ENCODE measurements around the gene PATJ. TPM values are rescaled to one million over a fixed set of nuclear protein-coding genes. Genes with fewer than 3 reads are reported as not detected.

The PATJ gene
- total RNA-seq, 1 experiment from 2014 or later = 28.7 TPM

- intact Hi-C loops (cut with micrococcal nuclease) = no loop called here
- Histone ChIP-seq H3K36me3 (ENCODE audit: low read depth, low read length) (no peaks in the 10 kb centered on the region), H3K27me3 (ENCODE audit: low read length) (no peaks in the 10 kb centered on the region), H3K9me2 (replicated peaks; ENCODE audit: low read length) (no peaks in the 10 kb centered on the region), H3K9me3 (ENCODE audit: low read length) (no peaks in the 10 kb centered on the region), H3F3A (ENCODE audit: low read length, unreplicated experiment) (no peaks in the 10 kb centered on the region), H3K4me2 (ENCODE audit: low read length) (no peak overlapping the region), H3K27ac (ENCODE audit: low read length) (no peak overlapping the region), H4K20me1 (ENCODE audit: low read length) (no peaks in the 10 kb centered on the region), H3K79me2 (ENCODE audit: low read length) (no peaks in the 10 kb centered on the region), H2AFZ (ENCODE audit: low read length) (no peak overlapping the region), H3K4me1 (ENCODE audit: insufficient read depth, low read length) (no peaks in the 10 kb centered on the region), H3K4me3 (ENCODE audit: low read length) (no peak overlapping the region), H3K9ac (ENCODE audit: low read length) (no peak overlapping the region)
- DNase-seq (no peak), ATAC-seq (no peak)
- TF ChIP-seq CTCF (conservative IDR thresholded peaks at IDR 0.05; ENCODE audit: low read depth, low read length) = no peak
- no peak for TF ChIP-seq EZH2phosphoT487 (IDR thresholded peaks at IDR 0.05; ENCODE audit: borderline replicate concordance, low read length)
- no peak for TF ChIP-seq EZH2 (IDR thresholded peaks at IDR 0.05; ENCODE audit: low read length, unreplicated experiment)
- no TSS peak for BruUV-seq (replicated peaks)
- CTCF ChIA-PET = no interaction called here
- POLR2A ChIA-PET (ENCODE audit: unreplicated experiment) = no interaction called here
Observed at GRCh38 chr1:62037274-62037673, 295.0 kb downstream of the PATJ start.

GRCh38 chr1:62038594-62039284, 296.5 kb downstream of the PATJ start:
- peak; percentile 3 for DNase-seq

More at GRCh38 chr1:62038594-62039284, 296.5 kb downstream of the PATJ start:
- Histone ChIP-seq H3K9ac (ENCODE audit: low read length) (no peak overlapping the region), H3K36me3 (ENCODE audit: low read depth, low read length) (no peaks in the 10 kb centered on the region), H3K9me2 (replicated peaks; ENCODE audit: low read length) (no peaks in the 10 kb centered on the region), H2AFZ (ENCODE audit: low read length) (no peak overlapping the region), H3F3A (ENCODE audit: low read length, unreplicated experiment) (no peaks in the 10 kb centered on the region), H3K27ac (ENCODE audit: low read length) (no peak overlapping the region), H3K4me2 (ENCODE audit: low read length) (no peak overlapping the region), H3K27me3 (ENCODE audit: low read length) (no peaks in the 10 kb centered on the region), H3K9me3 (ENCODE audit: low read length) (no peaks in the 10 kb centered on the region), H3K79me2 (ENCODE audit: low read length) (no peaks in the 10 kb centered on the region), H4K20me1 (ENCODE audit: low read length) (no peaks in the 10 kb centered on the region), H3K4me1 (ENCODE audit: insufficient read depth, low read length) (no peaks in the 10 kb centered on the region), H3K4me3 (ENCODE audit: low read length) (no peak overlapping the region)
- no peak for TF ChIP-seq EZH2 (IDR thresholded peaks at IDR 0.05; ENCODE audit: low read length, unreplicated experiment)
- TF ChIP-seq CTCF (conservative IDR thresholded peaks at IDR 0.05; ENCODE audit: low read depth, low read length) = peak; percentile 32; the same call in 1 of the 2 replicates
- no peak for TF ChIP-seq EZH2phosphoT487 (IDR thresholded peaks at IDR 0.05; ENCODE audit: borderline replicate concordance, low read length)
- ChIA-PET POLR2A (ENCODE audit: unreplicated experiment) (no interaction called here), CTCF (interaction anchor here (0.5 kb wide), 1 partner anchor 191 kb away, joined by 3 read pairs; no protein-coding TSS in a partner anchor)
- intact Hi-C loops (cut with micrococcal nuclease) = no loop called here
- ATAC-seq = no peak
- BruUV-seq (replicated peaks) = no TSS peak
